Brain pericyte (primary cell): ENCODE results near the gene ZDHHC18.
"Not testable (repeated sequence)": the region's sequence is repeated elsewhere in the genome, so short reads cannot be mapped to it uniquely, and the experiment has no call there.

Source experiments
- DNase-seq: peaks from one replicate; pipeline ENCODE4 v3.0.0-alpha.2; 2012; ENCODE audit warnings: low read depth, low spot score

The ZDHHC18 gene

DNA sequence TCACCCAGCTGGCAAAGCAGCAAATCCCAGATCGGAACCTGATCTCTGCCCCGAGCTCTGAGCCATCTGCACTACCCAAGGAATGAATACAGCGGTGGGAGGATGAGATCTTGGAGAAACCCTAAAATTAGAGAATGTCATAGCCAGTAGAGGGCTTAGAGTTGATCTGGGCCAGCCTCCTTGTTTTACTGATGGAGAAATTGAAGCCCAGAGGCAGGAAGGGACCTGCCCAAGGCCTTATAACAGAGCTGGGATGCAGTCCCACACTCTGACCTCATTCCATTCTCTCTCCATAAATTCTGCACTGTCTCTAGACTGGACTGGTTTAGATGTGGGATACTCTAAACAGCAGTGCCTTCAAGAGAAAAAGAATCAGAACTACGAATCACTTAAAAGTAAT lies 31.7 kb downstream of the ZDHHC18 start:
- DNase-seq: no peak

DNA sequence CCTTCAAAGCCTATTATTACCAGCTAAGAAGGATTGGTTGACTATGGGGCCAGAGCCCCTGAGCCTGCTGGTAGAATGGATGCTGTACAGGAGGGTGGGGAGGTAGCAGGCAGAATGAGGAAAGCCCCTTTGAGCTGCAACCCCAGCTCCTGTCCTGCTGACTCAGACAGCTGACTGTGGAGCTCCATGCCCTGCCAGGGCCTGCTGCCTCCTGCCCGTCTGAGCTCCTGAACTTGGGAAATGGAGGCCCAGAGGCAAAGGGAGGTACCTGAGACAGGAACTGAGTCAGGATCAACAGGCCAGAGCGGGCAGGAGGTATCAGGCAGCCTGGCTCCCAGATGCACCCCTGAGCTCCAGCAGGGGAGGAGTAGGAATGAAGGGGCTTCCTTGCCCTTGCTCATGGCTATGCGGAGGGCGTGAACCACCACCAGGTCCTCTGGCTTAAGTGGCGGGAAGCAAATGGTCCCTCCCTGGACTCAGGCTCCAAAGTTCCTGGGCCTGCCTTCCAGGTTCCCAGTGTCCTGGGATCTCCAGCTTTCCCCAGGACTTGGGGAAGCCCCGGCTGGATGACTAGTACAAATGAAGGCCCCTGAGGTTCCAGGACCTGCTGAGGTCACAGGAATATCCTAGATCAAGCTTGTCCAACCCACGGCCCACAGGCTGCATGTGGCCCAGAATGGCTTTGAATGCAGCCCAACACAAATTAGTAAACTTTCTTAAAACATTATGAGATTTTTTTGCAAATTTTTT lies 32.6 kb downstream of the ZDHHC18 start:
- DNase-seq: no peak

DNA sequence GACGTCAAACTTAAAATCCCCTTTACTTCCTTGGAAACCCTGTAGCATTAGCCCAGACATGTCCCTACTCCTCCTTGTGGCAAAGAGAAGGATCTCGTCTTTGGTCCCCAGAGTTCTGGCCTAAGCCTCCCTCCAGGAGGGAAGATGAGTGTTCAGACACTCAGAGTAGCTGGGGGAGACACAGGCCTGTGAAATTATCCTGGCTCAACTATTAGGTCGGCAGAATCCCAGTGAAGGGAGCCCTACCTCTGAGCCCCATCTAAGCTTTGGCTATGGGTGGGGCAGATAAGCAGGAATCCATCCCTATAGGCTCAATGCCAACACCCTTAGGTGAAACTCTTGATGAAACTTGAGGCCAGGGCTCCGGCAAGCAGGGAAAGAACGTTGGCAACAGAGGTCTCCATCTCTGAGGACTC lies 34.8 kb downstream of the ZDHHC18 start:
- DNase-seq: no peak

DNA sequence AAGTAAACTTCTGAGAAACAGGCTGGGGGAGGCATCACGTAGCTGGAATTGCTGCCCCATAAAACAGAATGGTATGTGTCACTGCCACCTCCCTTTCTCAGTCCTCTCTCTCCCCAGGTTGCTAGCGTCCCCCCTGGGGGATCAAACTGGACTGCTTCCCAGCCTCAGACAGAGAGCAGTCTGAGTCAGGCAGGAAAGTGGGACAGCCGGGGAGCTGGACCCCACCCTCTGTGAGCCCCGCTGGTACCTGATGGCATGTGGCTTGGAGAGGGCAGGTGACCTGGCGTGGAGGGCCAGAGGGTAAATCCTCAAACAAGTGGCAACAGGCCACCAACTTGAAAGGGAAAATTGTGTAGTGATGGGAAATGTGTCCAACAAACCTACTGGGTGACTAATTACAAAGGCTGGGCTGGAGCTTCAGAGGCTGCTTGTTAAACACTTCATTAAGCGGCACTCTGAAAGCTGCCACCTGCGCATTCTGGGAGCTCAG lies 35.4 kb downstream of the ZDHHC18 start:
- DNase-seq: no peak

DNA sequence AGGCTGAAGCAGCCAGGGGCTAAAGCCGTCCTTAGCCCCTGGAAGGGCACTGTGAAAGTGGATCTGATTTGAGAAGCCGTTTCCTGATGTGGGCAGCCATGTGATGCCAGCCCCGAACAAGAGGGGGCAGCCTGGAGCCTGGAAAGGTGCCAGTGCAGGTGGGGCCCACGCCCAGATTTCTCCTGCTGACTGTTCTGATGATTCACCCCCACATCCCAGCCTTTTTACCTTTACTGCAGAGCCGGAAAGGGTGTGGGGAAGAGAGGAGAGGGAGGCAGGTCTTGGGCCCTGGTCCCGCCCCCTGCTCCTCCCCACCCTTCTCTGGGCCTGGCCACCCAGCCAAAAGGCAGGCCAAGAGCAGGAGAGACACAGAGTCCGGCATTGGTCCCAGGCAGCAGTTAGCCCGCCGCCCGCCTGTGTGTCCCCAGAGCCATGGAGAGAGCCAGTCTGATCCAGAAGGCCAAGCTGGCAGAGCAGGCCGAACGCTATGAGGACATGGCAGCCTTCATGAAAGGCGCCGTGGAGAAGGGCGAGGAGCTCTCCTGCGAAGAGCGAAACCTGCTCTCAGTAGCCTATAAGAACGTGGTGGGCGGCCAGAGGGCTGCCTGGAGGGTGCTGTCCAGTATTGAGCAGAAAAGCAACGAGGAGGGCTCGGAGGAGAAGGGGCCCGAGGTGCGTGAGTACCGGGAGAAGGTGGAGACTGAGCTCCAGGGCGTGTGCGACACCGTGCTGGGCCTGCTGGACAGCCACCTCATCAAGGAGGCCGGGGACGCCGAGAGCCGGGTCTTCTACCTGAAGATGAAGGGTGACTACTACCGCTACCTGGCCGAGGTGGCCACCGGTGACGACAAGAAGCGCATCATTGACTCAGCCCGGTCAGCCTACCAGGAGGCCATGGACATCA lies 36.5 kb downstream of the ZDHHC18 start, which contains the start of gene SFN:
TSS of gene SFN (plus strand) at position 369 of the 904 bp plus-strand sequence. CDS start at position 433, 64 bp downstream.
- DNase-seq: no peak

DNA sequence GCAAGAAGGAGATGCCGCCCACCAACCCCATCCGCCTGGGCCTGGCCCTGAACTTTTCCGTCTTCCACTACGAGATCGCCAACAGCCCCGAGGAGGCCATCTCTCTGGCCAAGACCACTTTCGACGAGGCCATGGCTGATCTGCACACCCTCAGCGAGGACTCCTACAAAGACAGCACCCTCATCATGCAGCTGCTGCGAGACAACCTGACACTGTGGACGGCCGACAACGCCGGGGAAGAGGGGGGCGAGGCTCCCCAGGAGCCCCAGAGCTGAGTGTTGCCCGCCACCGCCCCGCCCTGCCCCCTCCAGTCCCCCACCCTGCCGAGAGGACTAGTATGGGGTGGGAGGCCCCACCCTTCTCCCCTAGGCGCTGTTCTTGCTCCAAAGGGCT lies 37.2 kb downstream of the ZDHHC18 start:
- no peak for DNase-seq

DNA sequence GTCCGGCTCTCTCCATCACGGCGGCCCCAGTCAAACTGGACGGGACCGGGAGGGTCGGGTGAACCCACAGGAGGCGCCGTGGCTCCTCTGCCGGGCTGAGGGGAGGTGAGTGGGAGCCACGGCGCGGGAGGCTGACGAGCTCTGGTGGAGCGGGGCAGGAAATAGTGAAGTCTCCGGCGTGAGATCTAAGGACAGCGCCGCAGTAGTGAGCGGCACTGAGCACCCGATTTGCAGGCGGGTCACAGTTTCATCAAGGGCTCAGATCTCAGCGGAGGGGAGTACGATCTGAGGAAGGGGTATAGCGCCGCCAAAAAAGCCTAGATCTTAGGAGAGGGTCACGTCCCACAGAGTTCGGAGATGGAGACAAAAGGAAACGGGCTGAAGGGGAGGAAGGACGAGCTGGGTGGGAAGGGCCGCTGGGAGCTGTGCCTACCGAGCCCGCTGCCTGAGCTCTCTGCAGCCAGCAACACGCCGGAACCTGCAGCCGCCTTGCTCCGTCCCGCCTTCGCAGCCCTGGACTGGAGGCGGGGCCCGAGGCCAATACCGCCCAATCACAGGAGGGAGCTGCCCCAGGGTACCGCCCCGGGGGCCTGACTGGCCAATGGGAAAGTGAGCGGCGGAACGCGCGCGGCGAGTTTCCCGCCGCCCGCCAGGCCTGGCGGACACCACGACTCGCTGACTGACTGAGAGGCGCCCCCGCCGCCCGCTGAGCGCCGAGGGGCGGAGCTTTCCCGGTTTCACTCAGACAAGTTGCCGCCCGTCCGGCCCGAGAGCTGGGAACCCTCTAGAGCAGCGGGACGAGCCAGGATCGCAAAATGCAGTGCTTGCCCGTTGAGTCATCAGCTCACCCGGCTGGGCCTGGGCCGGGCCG lies 38.4 kb downstream of the ZDHHC18 start:
- peak; percentile 96 for DNase-seq

DNA sequence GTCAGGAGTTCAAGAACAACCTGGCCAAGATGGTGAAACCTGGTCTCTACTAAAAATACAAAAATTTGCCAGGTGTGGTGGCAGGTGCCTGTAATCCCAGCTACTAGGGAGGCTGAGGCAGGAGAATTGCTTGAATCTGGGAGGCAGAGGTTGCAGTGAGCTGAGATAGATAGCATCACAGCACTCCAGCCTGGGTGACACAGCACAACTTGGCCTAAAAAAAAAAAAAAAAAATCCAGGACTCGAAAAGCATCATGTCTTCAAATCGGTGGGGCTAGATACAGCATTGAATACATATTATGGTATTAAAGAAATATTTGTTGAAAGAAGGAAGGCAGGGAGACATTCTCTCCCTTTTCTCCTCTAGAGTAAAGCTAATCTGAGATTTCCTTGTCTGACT lies 46.6 kb downstream of the ZDHHC18 start:
- not testable (repeated sequence) for DNase-seq

DNA sequence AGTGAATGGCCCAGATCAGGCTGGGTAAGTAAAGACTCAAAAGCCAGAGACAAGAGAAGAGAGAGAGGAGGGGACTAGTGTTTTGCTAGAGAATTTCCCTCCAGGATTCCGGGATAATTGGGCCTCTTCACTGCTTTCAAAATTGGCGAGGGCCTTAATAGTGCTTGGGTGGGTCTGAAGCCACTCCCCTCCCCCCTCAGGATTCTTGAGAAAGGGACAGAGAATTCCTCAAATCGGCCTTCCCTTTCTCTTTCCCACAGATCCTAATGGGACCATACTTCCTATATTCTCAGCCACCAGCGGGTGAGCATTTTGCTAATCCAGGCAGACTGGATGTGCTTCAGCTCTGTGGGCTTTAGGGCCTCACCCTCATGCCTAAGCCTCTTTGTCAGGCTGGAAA lies 48.4 kb downstream of the ZDHHC18 start:
- no peak for DNase-seq

DNA sequence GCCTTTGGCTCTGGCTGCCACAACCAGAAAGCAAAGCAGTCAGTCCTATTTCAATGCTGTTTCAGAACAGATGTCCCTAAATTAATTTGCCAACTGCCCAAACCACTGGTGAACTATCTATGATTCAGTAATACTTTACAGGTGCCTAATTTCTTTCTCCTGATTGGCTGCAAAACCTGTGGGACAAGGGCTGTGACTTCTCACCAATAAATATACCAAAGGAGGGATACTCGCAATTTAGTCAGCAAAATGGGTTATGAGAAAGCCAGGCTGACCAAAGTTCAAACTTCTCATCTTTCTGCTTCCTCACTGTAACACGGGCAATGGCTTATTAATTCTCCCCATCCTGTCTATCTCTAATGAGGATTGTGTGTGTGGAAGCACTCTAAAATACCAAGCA lies 50.8 kb downstream of the ZDHHC18 start:
- no peak for DNase-seq

DNA sequence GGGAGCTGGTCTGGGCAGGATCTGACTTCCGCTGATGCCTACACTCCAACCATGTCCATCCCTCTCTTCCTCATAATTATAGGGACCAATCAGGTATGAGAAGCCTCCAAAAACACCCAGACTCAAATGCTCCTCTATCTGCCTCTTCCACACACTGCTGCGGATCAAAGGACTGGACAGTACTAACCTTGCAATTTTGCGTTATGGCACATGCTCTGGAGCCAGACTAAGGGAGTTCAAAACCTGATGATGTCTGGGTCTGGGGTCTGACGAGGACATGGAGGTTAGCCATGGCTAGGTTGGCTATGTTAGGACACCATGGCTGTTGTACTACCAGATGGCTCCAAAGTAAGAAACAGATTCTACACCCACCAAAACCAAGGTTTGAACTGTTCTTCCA lies 53.3 kb downstream of the ZDHHC18 start:
- DNase-seq: no peak

DNA sequence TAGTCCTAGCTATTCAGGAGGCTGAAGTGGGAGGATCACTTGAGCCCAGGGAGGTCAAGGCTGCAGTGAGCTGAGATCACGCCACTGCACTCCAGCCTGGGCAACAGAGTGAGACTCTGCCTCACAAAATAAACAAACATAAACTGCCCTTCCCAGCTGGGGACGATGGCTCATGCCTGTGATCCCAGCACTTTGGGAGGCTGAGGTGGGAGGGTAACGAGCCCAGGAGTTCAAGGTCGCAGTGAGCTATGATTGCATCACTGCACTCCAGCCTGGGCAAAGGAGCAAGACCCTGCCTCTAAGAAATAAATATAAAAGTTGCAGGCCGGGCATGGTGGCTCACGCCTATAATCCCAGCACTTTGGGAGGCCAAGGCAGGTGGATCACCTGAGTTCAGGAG lies 55.1 kb downstream of the ZDHHC18 start:
- DNase-seq: not testable (repeated sequence)

DNA sequence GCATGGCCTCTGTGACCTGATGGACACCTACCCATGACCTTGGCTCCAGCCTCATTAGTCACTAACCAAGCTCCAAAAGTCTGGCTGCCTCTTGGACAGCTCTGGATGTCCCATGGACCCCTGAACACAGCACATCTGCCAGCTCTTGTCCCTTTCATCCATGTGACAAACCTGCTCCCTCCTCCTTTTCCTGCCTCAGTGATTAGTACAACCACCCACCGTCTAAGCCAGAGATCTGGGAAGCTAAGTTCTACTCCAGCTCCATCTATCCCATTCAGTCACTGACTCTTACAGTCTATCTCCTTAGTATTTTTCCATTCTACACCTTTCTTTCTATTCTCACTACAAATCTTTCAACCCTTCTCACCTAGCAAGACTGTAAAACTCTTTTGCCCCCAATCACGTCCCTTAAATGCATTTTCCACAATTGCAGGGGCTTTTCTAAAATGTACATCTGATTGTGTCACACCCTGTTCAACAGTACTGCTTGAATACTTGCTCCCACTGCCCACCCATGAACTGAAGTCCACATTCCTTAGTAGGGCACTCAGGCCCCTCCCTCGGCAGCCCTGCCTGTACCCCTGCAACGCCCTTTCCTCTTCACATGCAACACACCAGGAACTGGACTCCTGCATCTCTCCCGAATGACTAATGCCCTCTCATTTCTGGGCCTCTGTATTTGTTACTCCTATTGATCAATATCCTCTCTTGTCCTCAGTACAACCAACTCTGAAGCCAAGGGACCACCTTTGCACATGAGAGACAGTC lies 56.4 kb downstream of the ZDHHC18 start:
- no peak for DNase-seq

DNA sequence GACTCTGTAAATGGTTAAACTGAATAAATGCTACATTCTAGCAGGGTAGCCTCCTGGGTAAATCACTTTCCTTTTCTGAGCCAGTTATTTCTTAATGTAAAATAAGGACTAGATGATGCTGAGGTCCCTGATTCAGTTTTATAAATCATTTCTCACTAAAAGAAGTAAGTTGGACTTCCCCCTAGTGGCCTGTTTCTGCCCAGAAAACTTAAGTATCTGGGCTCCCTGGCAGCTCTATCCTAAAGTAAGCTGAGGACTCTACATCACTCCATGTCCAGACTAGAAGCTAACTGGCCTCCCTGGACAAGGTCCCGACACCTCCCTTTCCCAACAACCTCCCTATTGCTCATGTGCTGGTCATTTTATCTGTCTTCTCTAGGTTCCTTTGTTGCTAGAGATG lies 60.6 kb downstream of the ZDHHC18 start:
- DNase-seq: no peak

DNA sequence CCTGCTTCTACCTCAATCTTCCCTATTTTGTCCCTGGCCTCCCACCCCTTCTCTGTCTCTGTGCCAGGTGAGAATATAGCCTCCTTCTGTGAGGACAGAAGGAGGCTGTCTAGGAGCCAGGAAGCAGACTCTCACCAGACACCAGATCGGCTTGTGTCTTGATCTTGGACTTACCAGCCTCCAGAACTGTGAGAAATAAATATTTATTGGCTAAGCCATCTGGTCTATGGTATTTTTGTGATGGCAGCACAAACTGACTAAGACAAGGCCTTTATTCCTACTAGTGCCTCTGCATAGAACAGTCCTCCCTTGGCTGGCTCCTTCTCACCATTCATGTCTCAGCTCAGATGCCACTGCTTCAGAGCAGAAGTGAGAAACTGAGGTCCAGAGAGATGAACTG lies 61.7 kb downstream of the ZDHHC18 start:
- no peak for DNase-seq

DNA sequence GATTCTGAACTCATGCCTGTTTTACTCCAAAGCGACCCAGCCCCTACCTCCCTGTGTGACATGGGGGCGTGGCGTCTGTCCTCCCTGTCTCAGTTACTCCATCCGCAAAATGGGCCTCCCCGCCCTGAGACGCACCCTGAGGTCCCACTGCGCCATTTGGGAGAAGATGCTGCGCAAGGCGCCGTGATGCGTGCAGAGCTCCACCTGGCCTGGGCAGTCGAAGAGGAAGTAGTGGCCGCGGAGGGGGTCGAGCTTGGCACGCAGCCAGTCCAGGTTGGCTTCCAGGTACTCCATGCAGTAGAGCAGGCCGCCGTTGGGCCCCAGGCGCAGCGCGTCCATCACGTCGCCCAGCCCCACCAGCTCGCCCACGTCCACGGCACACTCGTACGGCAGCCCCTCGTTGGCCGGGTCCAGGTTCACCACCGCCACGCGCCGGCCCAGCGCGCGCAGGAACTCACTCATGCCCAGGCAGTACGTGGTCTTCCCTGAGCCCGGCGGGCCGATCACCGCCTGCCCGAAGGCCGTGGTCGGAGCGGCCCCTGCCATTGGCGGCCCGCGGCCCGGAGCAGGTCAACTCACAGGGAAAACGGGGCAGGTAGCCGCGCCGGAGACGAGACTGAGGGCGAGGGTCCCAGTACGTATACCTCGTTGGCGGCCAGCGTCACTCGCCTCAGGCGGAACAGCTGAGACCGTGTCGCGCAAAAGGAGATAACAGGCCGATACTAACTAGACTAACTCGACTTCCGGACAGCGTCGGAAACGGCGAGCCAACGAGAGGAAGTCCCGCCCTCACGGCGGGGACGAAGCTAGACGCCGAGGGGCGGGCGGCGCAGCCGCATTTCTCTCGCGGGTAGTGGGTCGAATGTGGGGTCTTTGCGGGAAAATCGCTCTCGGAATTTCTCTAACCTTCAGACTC lies 63.3 kb downstream of the ZDHHC18 start, which contains the start of gene GPN2:
TSS of gene GPN2 (minus strand) at position 733 of the 916 bp plus-strand sequence. CDS start at position 546, 187 bp downstream.
- DNase-seq: peak; percentile 49

DNA sequence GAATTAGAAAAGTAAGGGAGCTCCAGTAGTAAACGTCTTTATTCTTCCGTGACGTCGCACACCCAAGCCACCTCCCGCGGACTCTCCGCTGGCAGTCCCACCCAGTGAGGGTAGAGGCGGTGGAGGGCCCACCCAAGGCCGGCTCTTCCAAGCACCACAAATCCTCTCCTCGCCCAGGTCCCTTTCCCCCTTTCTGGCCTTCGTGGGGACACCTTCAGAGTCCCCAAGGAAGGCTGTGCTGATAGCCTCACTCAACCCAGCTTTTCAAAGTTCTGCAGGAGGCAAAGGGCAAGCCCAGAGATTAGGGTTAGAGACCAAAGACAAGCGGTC lies 63.9 kb downstream of the ZDHHC18 start:
- no peak for DNase-seq

DNA sequence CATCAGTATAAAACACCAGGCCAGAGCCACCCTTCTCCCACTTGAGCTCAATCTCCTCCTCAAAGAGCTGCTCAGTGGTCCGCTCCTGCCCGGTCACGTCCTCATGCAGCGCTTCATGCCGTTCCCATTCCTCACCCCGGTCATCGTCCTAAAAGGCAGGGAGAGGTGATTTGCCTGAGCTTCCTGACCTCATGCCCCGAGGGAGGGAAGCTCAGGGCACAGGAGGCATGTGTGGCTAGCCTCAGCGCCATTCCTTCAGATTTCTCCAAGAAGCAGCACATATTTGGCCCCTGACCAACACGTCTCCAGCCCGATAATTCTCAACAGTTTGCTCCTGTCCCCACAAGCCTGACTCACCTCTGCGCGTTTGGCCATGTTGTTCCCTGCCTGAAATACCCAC lies 67.8 kb downstream of the ZDHHC18 start:
- no peak for DNase-seq

DNA sequence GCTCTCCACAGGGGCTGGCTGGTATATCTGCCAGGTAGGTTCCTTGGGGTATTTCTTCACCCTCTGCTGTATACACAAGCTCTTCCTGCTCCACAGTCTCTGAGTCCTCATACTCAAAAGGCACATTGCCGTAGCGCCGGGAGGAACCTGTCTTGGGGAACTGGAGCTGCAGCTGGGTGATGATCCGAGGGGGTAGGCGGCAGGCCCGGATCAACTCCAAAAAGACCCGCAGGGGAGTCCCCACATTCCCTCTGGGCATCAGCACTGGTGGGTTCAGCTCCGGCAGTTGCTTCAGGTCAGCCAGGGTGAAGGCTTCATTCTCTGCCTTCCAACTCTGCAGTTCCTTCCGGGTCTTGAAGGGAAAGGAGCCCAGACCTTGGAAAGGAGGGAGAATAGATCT lies 70.9 kb downstream of the ZDHHC18 start:
- DNase-seq: no peak
